GM21381 (cell line): ENCODE measurements around the gene ILKAP.

Source experiments
- ATAC-seq: cut with Tn5 transposase; IDR thresholded peaks from one replicate; pipeline ENCODE4 v1.9.1; 2021; ENCODE audit warnings: mild to moderate bottlenecking, moderate library complexity; ENCODE audit not compliant: unreplicated experiment

The ILKAP gene

DNA sequence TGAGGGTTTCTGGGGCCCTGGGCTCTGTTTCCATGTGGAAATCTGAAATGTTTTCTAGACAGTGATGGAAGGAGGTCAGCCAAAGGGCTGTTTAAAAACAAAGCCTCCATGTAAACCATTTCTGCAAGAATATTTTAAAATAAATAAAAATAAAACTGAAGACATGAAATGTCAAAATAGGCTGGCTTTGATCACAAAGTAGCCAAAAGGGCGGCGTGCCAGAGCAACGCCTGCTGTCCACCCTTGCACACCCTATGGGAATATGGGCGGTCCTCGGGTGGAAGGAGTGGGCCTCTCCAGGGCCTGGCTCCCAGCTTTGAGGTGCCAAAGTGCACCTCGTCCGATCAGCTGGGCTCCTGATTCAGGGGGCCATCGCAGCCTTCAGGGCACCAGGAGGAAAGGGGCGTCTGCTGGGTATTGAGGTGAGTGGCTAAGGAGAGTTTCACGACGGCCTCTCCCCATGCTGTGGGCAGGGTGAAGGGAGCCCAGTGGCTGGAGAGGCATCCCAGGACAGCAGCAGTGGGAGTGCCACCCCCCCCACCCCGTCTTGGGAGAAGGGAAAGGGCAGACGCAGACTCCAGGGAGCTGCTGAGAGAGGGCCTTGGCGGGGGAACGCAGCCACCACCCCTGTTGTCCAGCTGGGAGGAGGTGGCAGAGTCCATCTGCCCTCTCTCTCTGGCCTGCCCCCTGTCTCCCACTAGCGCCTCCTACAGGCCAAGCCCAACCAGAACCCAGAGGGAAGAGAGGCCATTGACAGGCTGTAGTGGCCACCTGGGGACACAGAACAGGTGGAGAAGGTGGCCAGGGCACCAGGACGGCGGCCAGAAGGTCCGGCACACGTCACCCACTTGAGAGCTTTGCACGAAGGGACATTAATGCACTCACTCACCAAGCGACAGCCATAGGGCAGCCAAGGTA, 50.5 kb downstream of the ILKAP start:
- no peak for ATAC-seq

DNA sequence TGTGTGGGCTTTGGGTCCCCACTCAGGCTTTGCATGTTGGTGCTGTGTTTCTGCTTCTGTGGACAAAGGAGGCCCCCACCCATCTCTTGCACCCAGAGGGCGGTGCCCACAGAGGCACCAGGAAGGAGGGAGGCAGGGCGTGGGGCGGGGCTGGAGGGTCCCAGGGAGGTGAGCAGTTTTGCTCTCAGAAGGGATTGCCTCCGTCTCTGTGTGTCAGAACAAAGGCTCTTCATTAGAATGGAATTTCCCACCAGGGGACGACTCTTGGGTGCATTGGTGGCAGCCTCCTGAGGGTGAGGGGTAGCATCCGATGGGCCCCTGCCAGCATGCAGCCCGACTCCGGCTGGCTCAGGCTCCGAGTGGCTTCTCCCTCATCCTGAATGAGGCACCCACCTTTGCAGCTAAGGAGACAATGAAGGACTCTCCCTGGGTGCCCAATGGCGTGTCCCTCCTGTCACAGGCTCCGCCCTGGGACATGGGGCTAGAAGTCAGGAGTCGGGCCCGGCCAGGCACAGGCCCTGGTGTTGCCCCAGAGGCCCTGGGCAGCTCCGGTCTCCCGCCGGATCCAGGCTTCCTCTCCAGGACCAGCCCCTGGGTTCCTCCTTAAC, 51.8 kb downstream of the ILKAP start:
- no peak for ATAC-seq

DNA sequence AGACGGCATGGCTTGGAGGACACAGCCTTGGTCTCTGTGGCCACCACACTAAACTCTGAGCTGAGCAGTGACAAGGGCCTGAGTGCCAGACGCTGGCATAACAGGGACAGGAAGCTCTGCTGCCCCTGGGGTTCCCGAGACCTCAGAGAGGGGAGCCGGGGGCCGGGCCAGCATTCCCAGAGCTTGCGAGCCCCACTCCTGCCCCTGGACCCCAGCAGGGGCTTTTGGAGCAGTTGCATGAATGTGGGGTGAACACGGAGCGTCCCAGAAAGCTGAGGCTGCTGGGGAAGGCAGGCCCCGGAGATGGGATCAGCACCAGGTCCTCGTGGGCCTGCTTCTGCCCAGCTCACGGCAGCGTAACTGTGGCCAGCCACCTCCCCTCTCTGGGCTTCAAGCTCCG, 52.3 kb downstream of the ILKAP start:
- no peak for ATAC-seq

DNA sequence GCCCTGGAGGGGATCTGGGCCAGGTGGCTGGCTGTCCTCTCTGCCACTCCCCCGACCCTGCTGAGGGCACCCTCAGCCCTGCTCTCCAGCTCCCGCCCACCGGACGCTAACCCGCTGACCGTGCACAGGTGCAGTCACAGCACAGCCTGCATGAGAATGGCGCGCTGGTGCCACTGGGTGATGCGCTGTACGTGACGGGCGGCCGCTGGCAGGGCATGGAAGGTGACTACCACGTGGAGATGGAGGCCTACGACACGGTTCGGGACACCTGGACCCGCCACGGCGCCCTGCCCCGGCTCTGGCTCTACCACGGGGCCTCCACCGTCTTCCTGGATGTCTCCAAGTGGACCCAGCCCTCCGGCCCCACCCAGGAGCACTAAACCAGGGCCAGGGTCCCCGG, 52.8 kb downstream of the ILKAP start:
- ATAC-seq, result no peak

DNA sequence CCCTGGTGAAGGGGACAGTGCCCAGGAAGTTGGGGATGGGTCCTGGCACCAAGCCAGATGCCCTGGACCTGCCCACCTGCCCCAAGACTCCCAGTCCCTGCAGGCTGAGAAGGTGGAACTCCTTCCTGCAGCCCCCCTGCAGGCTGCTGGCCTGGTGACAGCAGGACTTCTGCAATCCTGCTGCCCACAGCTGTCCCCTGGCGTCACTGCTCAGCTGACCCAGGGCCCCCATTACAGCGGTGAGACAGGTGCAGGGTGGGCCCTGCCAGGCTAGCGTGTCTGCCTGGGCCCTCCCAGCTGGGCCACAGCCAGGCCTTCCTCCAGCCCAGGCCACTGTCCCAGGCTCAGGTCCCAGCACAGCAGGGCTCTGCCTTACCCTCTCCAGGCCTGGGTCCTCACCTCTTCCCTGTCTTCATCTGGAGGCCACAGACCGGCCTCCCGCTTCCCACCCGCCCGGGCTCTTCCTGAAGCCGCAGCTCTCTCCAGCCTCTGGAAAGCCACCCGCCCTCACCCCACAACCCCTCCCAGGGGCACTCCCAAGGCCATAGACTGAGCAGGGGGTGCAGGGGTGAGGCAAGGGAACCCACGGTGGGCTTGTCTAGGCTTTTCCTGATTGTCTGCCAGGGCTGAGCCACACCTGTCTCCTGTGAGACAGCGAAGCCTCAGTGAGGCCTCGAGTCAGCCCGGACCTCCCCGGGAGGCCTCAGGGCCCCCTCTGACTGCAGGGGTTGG, 53.5 kb downstream of the ILKAP start:
- no peak for ATAC-seq

DNA sequence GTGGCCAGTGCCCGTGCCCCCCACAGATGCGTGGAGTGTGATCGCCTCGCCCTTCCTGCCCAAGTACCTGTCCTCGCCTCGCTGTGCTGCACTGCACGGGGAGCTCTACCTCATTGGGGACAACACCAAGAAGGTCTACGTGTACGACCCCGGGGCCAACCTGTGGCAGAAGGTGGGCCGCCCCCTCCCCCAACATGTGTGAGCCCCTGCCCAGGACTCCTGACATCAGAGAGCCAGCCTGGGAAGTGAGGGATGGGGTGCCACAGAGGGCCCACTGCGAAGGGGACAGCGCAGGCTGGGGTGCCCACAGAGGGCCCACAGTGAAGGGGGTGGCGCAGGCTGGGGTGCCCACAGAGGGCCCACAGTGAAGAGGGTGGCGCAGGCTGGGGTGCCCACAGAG, 54.5 kb downstream of the ILKAP start:
- no peak for ATAC-seq

DNA sequence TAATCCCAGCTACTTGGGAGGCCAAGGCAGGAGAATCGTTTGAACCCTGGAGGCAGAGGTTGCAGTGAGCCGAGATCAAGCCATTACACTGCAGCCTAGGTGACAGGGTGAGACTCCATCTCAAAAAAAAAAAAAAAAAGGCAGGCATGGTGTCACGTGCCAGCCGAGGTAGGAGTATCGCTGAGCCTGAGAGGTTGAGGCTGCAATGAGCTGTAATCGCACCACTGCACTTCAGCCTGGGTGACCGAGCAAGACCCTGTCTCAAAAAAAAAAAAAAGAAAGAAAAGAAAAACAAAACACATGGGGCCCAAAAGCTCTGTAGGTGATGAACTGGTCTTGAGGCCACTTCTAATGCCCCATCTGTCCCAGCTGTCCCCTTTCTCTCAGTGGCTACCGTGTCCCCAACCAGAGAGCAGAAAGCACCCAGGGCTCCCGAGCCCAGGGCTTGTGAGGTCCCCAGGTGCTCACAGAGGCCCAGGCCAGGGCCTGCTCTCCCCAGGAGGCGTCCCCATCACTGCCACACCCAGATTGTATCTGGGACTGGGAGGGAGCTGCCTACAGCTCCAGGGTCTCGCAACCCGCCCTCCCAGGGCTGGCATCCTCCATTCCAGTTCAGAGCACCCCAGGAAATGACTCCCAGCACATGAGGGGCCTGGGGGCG, 56.5 kb downstream of the ILKAP start:
- no peak for ATAC-seq

DNA sequence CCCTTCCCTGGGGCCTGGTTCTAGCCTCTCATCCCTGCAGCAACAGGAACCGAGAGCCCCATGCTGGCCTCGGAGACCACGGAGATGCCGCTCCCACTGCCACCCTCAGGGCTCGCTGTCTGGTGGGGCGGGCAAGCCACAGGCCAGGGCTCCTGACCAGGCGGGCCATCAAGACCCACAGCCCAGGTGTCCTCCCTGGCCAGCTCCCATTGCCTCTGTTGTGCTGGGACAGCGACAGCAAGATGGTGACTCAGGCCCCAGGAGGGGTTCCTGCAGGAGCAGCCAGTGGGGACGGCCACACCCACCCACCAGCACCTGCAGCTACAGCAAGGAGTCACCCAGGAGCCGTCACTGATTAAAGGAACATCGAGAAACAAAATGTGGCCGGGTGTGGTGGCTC, 57.6 kb downstream of the ILKAP start:
- no peak for ATAC-seq

DNA sequence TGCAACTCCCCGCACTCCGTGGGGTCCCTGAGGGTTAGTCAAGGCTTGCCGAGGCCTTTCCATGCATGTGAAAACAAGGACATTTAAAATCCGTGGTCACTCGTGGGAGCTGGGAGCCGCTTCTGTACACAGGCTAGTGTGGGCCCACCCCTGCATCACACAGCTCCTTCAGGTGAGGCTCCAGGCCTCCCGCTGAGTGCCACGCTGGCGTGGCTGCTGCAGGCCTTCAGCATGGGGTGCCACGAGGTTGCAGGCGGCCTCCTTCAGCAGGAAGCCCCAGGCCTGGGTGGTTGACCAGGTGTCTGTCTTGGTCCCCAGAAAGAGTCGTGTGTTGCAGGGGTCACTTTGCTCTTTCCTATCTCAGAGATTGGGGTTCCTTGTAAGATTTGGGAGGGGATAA, 58.4 kb downstream of the ILKAP start:
- no peak for ATAC-seq

DNA sequence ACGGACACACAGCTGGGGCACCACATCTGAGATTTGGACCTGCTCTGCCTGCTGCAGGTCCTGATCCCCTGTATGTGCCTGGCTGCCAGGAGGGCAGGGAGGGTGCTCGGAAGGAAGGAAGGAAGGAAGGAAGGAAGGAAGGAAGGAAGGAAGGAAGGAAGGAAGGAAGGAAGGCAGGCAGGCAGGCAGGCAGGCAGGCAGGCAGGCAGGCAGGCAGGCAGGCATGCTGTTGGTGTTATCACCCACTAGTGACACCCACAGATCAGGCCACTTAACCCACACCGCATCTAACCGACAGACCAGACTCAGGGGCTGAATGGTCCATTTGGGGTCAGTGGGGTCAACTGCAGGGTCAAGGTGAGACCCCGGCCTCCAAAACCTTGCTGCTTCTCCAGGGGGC, 59.2 kb downstream of the ILKAP start:
- no peak for ATAC-seq

DNA sequence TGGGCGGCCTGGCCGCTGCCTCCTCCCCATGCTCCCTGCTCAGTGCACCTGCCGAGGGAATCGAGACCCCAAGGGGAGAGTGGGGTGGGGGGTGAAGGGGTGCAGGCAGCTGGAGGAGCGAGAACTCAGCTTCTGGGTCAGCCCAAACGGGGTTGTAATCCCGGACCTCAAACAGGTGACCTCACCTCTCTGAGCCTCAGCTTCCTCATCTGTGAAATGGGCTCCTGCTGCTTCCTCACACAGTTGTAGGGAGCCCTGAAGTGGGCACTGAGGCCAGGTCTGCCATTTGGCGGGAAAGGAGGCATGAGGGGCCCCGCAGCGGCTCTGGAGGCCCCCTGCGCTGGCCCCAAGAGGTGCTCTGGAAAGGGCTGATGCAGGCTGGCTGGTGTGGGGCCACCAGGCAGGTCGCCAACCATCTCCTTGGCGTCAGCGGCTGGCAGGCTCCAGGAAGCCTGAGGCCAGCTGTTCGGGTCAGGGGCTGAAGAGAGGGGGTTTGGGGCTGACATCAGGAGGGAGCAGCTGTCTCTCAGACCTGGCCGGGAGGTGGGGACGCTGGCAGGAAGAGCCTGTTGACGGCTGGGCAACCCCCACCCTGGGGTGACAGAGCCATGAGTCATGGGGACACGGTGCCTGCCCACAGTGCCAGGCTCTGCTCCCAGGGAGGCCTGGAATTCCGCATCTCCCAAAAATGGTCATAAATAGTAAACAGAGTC, 60.1 kb downstream of the ILKAP start:
- no peak for ATAC-seq

DNA sequence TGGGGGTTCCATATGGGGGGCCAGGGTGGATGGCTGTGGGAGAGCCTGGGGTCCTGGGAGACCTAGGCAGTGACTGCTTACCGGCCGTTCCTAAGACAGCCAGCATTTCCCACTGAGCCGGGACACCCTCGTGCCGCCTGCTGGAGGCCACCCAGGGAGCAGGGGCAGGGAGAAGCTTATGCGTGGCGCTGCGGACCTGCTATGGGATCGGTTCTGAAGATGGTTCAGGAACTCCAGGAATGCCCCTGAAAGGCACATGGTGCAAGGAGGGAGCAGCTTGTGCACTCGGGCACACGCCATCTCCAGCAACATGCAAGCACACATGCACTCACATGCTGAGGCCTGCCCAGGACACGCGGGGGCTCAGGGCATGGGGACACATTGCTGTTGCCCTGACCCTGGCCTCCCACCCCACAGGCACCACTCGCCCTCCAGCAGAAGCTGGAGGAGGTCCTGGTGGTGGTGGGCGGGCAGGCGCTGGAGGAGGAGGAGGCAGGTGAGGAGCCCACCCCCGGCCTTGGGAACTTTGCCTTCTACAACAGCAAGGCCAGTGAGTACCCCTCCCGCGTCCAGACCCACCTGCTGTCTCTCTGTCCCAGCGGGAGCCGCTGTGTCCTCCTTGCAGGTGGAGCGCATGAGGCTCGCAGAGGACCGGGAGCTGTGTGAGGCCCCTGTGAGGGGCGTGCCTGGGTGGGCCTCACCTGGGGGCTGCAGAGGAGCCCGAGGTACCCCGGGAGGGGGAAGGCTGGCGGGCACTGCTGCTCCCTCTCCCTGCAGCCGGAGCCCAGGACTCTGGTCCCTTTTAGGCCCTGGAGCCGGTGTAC, 60.9 kb downstream of the ILKAP start:
- no peak for ATAC-seq

DNA sequence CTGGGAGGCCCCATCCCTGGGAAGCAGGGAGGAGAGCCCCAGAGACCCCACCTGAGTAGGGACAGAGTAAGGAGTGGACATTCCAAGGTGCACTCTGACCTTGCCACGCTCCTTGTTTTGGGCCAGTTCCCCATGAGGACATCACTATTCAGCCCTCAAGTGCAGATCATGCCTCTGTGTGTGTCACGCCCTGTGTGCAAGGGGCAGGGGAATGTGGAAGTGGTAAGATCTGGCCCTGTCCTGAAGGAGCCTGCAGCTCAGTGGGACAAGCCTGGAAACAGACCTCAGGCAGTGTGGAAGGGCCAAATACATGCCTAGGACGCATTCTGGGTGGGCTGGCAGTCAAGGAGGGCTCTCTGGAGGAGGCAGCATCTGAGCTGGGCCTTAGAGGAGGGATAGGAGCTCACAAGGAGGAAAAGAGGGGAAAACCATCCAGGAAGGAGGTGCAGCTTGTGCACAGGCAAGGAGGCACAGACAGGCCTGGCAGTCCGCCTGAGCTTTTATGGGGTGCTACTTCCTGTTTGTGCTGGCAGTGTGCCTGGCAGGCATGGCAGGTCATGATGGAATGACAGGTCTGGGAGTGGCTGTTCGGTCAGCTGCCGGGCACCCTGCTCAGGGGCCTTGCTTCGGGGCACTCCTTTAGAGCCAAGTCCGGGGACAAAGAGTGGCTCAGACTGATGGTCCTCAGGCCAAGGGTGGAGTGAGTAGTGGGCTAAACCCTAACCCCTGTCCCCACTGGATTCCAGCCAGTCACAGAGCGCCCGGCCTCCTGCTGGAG, 61.8 kb downstream of the ILKAP start:
- ATAC-seq, result no peak

DNA sequence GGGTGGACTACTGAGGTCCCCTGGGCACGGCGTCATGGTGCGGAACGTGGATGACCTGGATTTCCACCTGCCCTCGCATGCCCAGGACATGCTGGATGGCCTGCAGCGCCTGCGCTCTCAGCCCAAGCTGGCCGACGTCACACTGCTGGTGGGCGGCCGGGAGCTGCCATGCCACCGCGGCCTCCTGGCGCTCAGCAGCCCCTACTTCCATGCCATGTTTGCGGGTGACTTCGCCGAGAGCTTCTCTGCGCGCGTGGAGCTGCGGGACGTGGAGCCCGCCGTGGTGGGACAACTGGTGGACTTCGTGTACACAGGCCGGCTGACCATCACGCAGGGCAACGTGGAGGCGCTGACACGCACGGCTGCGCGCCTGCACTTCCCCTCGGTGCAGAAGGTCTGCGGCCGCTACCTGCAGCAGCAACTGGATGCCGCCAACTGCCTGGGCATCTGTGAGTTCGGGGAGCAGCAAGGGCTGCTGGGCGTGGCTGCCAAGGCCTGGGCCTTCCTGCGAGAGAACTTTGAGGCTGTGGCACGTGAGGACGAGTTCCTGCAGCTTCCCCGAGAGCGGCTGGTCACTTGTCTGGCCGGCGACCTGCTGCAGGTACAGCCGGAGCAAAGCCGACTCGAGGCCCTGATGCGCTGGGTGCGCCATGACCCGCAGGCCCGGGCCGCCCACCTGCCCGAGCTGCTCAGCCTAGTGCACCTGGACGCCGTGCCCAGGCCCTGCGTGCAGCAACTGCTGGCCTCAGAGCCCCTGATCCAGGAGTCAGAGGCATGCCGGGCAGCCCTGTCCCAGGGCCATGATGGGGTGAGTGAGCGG, 62.6 kb downstream of the ILKAP start:
- ATAC-seq, result no peak

DNA sequence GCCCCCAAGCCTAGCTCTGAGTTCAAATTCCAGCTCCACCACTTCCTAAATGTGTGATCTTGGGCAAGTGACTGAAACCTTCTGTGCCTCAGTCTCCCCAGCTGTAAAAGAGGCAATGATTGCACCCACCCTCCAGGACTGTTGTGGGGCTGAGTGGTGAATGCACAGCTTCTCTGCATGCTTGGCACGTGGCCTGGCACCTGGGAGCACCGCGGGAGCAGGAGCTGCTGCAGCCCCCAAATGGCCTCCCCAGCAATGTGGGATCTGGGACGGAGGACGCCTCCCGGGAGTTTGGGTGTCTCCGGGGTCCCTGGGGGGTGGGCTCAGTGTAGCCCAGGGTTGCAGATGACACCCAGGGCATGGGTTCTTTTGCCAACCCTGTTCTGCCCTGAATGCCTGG, 63.5 kb downstream of the ILKAP start:
- no peak for ATAC-seq

DNA sequence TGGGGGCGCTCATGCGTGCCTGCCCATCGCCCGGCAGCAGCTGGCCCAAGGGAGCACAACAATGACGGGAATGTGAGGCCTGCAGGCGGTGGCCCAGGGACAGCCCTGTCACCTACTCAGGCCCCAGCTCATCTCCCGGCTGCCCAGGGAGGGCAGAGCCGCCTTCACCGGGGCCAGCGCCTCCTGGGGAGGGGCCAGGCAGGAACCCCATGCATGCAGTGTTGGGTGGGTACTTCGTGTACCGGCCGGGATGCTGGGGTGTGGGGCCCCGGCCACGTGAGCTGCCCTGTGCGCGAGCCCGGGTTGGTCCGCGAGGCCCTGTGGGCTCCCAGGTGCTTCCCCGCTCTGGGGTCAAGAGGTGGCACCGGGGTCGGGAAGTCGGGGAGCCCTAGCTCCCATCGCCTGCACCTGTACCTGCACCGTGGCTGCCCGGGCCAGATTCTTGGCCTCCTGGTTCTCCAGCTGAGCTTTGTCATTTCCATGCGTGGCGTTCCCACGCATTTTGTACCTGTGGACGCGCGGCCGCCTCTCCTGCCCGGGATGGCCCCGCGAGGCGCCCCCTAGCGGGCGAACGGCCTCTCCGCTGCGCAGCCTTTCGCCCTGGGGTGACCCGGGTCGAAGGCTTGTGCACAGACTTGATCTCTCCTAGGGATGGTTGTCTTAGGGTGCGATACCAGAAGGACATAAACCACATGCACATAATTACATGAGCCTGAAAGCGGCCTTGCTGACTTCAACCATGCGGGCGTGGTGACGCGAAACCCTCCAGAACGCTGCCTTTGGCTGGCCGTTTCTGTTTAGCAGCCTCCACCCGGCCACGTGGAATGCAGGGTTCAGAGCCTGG, 64.1 kb downstream of the ILKAP start:
- ATAC-seq, result no peak
